ENCODE measurements around the gene IL1F10.

The IL1F10 gene, protein sequence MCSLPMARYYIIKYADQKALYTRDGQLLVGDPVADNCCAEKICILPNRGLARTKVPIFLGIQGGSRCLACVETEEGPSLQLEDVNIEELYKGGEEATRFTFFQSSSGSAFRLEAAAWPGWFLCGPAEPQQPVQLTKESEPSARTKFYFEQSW

DNA sequence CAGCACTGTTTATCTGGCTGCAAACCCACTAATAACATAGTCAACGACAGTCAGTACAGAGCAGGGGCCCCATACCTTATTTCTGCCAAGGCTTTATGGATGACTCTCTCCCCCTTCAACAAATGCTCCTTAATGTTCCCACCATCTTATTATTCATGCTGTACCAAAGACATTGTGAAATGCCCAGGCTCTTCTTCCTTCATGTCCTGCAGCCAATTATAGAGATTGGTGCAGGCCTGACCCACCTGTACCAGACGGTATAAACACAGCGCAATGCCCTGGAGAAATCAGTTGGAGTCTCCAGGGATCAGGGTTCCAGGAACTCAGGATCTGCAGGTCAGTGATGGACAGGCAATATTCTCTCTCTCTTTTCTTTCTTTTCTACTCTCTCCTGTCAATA is at the start of gene IL1F10:
Gene IL1F10, plus strand, starts transcription at position 290 of the 400 bp plus-strand sequence. CDS start 4,769 bp downstream, outside the sequence.
- no peak for DNase-seq (ENCODE audit: low spot score)

GRCh38 chr2:113018509-113018908 is 49.3 kb upstream of the IL1F10 start:
- DNase-seq (ENCODE audit: low spot score): no peak

GRCh38 chr2:113021312-113021711 is 46.5 kb upstream of the IL1F10 start:
- no peak for DNase-seq (ENCODE audit: low spot score)

DNA sequence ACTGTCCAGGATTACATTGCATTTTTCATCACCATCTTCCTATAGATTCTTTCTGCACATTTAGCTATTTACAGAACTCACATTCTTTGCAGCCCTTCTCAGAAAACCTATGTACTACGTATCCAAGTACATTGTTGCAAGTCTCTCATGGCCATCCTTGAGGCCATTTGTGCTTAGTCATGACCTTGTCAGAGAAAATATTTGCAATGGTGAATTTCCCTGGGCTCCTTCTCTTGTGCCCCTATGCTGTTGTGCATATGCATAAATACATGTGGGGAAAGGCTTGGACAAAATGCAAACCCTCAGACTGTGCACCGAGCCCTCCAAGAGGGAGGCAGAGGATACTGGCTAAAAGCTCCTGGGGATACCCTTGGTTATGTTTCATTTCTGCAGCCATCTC is 43.0 kb upstream of the IL1F10 start:
- no peak for DNase-seq (ENCODE audit: low spot score)

DNA sequence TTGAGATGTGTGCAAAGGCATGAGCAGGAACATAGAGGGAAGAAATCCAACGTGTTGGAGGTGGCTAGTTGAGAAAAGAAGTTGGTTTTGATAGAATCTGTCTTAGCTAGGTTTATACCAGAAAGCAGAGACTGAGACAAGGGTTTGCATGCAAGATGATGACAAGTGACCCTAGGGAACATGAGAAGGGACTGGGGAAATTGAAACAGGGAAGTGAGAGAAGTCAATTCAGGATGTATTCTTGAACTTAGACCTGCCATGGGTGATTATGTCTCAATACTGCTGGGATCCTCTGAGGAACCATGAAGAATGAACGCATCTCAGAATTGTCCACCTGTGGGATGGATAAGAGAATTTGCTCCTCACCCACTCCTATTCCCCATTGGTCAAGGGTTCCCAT is 42.0 kb upstream of the IL1F10 start:
- DNase-seq (ENCODE audit: low spot score): no peak

- DNase-seq (ENCODE audit: low spot score): no peak
Observed at GRCh38 chr2:113027691-113028090, 40.1 kb upstream of the IL1F10 start.

- no peak for DNase-seq (ENCODE audit: low spot score)
Observed at GRCh38 chr2:113028112-113028511, 39.7 kb upstream of the IL1F10 start.

DNA sequence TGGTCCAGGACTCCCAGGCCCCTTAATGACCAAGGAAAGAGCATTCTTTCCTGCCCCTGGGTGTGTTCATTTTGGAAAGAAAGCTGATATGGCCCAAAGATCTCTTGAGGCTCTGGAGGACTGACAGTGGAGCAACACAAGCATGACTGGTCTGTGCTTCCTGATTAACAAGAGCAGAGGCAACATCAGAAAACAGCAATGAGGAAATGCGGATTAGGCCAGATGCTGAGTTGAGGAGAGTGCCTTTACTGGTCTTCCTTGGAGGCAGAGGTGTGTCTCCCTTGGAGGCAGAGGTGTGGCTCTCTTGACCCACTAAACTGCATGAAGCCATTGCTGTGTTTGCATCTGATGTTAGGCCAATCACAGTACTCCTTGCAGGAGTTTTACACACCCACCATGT is 35.0 kb upstream of the IL1F10 start:
- DNase-seq (ENCODE audit: low spot score): no peak

GRCh38 chr2:113034016-113034415 is 33.8 kb upstream of the IL1F10 start:
- DNase-seq (ENCODE audit: low spot score): no peak

DNA sequence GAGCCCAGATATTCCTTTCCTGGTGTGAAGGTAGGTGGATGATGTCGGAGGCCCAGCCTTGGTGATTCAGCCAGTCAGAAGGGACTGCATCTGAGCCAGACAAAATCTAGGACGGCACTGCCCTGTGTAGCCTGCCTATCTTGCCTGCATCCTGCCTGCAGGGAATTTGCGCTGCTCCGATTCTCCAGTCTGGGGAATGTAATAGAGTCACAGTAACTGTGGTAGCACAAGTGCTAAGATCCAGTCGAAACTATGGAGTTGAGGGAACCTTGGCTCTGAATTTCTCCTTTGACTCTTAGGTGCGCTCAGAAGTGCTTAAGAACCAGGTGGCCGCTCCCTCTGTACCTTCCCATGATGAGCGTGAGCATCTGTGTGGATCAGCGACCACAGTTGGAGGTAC is 31.0 kb upstream of the IL1F10 start:
- no peak for DNase-seq (ENCODE audit: low spot score)

- DNase-seq (ENCODE audit: low spot score): no peak
Observed at GRCh38 chr2:113038291-113038690, 29.5 kb upstream of the IL1F10 start.

GRCh38 chr2:113039158-113039557 is 28.6 kb upstream of the IL1F10 start:
- DNase-seq (ENCODE audit: low spot score): no peak

- no peak for DNase-seq (ENCODE audit: low spot score)
Observed at GRCh38 chr2:113039719-113040118, 28.1 kb upstream of the IL1F10 start.

DNA sequence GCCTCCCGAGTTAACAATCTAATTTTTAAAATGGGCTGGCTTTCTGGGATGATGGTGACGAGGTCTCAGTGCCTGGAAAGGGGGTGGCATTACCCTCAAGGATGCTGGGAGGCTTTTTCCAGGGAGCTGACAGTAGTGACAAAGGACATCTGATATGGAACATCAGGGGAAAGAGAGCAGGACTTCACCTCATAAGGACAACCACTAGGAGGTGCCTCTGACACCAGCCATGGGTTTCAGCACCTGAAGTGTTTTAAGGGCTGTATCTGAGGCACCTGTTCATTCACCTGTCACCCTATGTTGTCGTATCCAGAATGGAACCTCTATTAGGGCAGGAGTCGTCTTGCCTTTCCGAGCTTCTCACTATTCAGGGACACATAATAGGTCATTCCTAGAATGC is 25.9 kb upstream of the IL1F10 start:
- no peak for DNase-seq (ENCODE audit: low spot score)

GRCh38 chr2:113046465-113046864 is 21.3 kb upstream of the IL1F10 start:
- no peak for DNase-seq (ENCODE audit: low spot score)

- no peak for DNase-seq (ENCODE audit: low spot score)
Observed at GRCh38 chr2:113050921-113051895, 16.6 kb upstream of the IL1F10 start.

DNA sequence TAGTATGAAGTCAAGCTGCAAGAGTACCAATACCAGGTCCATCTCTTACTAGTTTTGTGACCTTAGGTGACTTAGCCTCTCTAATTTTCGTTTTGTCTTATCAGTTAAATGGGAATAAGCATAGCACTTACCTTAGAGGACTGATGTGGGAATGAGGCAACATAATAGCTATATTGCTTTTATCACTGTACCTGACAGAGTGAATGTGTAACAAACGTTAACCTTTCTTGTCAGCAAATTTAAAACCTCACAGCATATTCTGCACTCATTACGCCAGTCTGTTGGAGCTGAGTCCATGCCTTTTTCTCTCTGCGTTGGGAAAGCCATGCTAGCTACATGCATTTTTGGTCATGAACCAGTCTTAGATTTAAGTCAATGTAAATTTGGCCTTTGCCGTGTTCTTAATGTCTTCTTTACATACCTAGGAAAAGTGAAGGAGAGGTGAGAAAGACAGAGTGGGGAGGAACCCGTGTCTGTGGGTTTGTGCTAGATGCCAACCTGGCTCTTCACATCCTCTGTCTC is 15.3 kb upstream of the IL1F10 start, which contains the start of gene IL36B:
Gene IL36B, minus strand, starts transcription at position 472 of the 522 bp plus-strand sequence.
- DNase-seq (ENCODE audit: low spot score): no peak

DNA sequence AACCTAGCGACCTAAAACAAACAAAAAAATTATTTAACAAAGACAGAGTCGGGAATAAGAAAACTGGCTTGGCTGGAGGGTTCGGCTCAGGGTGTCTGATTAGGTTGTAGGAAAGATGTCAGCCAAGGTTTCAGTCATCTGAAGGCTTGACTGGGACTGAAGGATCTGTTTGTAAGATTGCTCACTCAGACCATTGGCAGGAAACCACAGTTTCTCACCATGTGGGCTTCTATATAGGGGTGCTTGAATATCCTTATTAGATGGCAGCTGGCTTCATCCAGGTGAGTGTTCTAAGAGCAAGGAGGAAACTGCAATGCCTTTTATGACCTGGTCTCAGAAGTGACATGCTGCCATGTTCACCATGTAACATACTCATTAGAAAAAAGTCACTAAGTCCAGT is 14.1 kb upstream of the IL1F10 start:
- no peak for DNase-seq (ENCODE audit: low spot score)

GRCh38 chr2:113054066-113054465 is 13.7 kb upstream of the IL1F10 start:
- no peak for DNase-seq (ENCODE audit: low spot score)

GRCh38 chr2:113056521-113056920 is 11.2 kb upstream of the IL1F10 start:
- no peak for DNase-seq (ENCODE audit: low spot score)

DNA sequence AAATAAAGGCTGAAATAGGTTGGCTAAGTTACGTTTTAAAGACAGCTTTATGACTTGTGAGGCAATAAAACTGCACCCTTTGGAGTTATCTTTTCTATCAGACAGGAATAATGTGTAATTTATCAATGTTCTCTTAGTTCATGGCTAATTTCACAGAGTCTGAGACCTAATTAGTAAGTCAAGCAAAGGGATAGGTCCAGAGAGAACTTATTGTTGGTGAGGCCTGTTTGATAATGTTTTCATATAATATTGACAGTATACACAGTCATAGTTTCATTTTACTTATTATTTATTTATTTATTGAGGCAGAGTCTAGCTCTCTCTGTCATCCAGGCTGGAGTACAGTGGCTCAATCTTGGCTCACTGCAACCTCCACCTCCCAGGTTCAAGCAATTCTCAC is 10.7 kb upstream of the IL1F10 start:
- no peak for DNase-seq (ENCODE audit: low spot score)

GRCh38 chr2:113058411-113058994 is 9.3 kb upstream of the IL1F10 start:
- no peak for DNase-seq (ENCODE audit: low spot score)
